ENCODE results near the gene DDHD1.

DNA sequence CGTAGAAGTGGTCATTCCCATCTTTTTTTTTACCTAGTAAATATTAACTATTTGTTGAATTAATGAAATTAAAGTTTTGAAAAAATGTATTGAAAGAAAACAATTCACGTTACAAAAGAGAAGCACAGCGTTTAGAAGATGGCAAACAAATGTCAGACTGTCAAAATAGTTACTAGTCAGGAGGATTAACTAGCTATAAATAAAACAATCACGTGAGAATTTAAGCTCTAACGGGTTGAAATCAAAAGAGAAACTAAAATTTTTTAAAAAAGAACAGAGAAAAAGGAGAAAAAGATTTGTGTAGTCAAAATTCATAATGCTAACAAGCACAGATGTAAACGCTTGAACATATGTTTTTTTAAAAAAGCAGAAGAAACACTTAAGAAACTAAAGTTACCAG lies 26.4 kb downstream of the DDHD1 start:
- TF ChIP-seq EZH2 (IDR thresholded peaks at IDR 0.05; ENCODE audit: insufficient read depth, low read length) = no peak
- TF ChIP-seq, protein P1, sequence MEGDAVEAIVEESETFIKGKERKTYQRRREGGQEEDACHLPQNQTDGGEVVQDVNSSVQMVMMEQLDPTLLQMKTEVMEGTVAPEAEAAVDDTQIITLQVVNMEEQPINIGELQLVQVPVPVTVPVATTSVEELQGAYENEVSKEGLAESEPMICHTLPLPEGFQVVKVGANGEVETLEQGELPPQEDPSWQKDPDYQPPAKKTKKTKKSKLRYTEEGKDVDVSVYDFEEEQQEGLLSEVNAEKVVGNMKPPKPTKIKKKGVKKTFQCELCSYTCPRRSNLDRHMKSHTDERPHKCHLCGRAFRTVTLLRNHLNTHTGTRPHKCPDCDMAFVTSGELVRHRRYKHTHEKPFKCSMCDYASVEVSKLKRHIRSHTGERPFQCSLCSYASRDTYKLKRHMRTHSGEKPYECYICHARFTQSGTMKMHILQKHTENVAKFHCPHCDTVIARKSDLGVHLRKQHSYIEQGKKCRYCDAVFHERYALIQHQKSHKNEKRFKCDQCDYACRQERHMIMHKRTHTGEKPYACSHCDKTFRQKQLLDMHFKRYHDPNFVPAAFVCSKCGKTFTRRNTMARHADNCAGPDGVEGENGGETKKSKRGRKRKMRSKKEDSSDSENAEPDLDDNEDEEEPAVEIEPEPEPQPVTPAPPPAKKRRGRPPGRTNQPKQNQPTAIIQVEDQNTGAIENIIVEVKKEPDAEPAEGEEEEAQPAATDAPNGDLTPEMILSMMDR (IDR thresholded peaks at IDR 0.05; ENCODE audit: insufficient read depth, low read depth, low read length) = no peak

Measured in astrocyte (in vitro differentiated cells and primary cell).